ENCODE measurements around the gene PHIP.

DNA sequence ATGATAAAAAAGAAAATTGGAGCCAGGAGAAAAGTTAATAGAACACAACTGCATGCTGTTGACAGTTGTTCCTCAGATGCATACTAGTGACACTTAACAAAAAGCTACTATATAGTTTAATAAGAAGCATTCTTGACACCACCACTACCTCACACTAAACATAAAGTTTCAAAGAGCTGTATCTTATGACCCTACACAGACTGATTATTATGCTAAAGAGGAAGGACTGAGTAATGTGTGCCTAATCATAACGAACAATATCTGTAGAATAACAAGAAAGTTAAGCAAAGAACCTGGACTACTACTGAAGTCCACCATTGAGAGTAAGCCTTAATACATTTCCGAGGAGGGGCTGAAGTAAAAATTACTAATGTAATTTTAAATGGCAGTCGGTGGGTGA, 110.9 kb downstream of the PHIP start:
- TF ChIP-seq, protein P1, sequence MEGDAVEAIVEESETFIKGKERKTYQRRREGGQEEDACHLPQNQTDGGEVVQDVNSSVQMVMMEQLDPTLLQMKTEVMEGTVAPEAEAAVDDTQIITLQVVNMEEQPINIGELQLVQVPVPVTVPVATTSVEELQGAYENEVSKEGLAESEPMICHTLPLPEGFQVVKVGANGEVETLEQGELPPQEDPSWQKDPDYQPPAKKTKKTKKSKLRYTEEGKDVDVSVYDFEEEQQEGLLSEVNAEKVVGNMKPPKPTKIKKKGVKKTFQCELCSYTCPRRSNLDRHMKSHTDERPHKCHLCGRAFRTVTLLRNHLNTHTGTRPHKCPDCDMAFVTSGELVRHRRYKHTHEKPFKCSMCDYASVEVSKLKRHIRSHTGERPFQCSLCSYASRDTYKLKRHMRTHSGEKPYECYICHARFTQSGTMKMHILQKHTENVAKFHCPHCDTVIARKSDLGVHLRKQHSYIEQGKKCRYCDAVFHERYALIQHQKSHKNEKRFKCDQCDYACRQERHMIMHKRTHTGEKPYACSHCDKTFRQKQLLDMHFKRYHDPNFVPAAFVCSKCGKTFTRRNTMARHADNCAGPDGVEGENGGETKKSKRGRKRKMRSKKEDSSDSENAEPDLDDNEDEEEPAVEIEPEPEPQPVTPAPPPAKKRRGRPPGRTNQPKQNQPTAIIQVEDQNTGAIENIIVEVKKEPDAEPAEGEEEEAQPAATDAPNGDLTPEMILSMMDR (IDR thresholded peaks at IDR 0.05; ENCODE audit: low read length): no peak
- no peak for TF ChIP-seq EZH2 (optimal IDR thresholded peaks at IDR 0.05; ENCODE audit: low read depth, low read length)
